Neural cell (in vitro differentiated cells): ENCODE measurements around the gene GPER1.

ENCODE experiments used
- CTCF ChIP-seq: fragments of 450-650 bp; IDR thresholded peaks from 2 replicates; pipeline ENCODE4 v1.5.1; 2014; ENCODE audit warnings: antibody characterized with exemption, mild to moderate bottlenecking, moderate library complexity; ENCODE audit not compliant: poor library complexity, severe bottlenecking
- EZH2 ChIP-seq: fragments of 200-600, 300-800 bp; shearing (Covaris generic), sonication (generic); IDR thresholded peaks from 2 replicates; pipeline ENCODE4 v1.6.1; 2014; ENCODE audit warnings: antibody characterized with exemption, low read length, borderline replicate concordance, mild to moderate bottlenecking; ENCODE audit not compliant: insufficient read depth, poor library complexity, severe bottlenecking
- POLR2AphosphoS5 ChIP-seq: IDR thresholded peaks from 2 replicates; pipeline ENCODE4 v1.6.1; 2012
- TF ChIP-seq, protein P1 (sequence below): IDR thresholded peaks from 2 replicates; pipeline ENCODE4 v1.6.1; 2012; ENCODE audit warnings: borderline replicate concordance

- TF ChIP-seq, protein P1, sequence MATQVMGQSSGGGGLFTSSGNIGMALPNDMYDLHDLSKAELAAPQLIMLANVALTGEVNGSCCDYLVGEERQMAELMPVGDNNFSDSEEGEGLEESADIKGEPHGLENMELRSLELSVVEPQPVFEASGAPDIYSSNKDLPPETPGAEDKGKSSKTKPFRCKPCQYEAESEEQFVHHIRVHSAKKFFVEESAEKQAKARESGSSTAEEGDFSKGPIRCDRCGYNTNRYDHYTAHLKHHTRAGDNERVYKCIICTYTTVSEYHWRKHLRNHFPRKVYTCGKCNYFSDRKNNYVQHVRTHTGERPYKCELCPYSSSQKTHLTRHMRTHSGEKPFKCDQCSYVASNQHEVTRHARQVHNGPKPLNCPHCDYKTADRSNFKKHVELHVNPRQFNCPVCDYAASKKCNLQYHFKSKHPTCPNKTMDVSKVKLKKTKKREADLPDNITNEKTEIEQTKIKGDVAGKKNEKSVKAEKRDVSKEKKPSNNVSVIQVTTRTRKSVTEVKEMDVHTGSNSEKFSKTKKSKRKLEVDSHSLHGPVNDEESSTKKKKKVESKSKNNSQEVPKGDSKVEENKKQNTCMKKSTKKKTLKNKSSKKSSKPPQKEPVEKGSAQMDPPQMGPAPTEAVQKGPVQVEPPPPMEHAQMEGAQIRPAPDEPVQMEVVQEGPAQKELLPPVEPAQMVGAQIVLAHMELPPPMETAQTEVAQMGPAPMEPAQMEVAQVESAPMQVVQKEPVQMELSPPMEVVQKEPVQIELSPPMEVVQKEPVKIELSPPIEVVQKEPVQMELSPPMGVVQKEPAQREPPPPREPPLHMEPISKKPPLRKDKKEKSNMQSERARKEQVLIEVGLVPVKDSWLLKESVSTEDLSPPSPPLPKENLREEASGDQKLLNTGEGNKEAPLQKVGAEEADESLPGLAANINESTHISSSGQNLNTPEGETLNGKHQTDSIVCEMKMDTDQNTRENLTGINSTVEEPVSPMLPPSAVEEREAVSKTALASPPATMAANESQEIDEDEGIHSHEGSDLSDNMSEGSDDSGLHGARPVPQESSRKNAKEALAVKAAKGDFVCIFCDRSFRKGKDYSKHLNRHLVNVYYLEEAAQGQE: no peak
- no peak for TF ChIP-seq POLR2AphosphoS5
- TF ChIP-seq EZH2: no peak
- no peak for TF ChIP-seq CTCF
Observed at GRCh38 chr7:1120791-1121190, 32.9 kb downstream of the GPER1 start.
